CD14-positive monocyte (primary cell): Measurements from ENCODE around the gene HSP90AA1. TPM values are rescaled to one million over a fixed set of nuclear protein-coding genes. Genes with fewer than 3 reads are reported as not detected.

Experiments
- DNase-seq, 3 donors: peaks; one replicate each; pipeline ENCODE4 v3.0.0-alpha.2; 2011 to 2022
- H2AFZ ChIP-seq: 2 replicates; pipeline ENCODE4 v1.6.0; 2012; ENCODE audit warnings: mild to moderate bottlenecking, low read depth, low read length, inconsistent platforms; ENCODE audit not compliant: insufficient read depth, poor library complexity, severe bottlenecking
- H3K27ac ChIP-seq, 2 donors: 1 replicate in 1 of 2; 2 replicates in 1 of 2; pipeline ENCODE4 v1.5.1; 2012 to 2013; ENCODE audit warnings: low read length in 2 of 2, control low read depth in 1 of 2, inconsistent platforms in 1 of 2, low read depth in 1 of 2, mild to moderate bottlenecking in 1 of 2
- H3K27me3 ChIP-seq, 2 donors: one replicate each; pipeline versions ENCODE4 v1.6.0 to v1.6.1; 2011 to 2013; ENCODE audit warnings: low read length in 2 of 2; ENCODE audit not compliant: control insufficient read depth in 2 of 2, insufficient read depth in 2 of 2
- H3K36me3 ChIP-seq, 2 donors: replicated peaks in 1 of 2; 1 replicate in 1 of 2; 2 replicates in 1 of 2; pipeline versions ENCODE4 v1.5.1 to v1.6.1; 2012 to 2013; ENCODE audit warnings: low read length in 2 of 2, control low read depth in 1 of 2, inconsistent platforms in 1 of 2, mild to moderate bottlenecking in 1 of 2; ENCODE audit not compliant: insufficient read depth in 2 of 2, control insufficient read depth in 1 of 2
- H3K4me1 ChIP-seq, 2 donors: 1 replicate in 1 of 2; 2 replicates in 1 of 2; pipeline versions ENCODE4 v1.5.1 to v1.6.1; 2012 to 2013; ENCODE audit warnings: low read length in 2 of 2, control low read depth in 1 of 2, inconsistent platforms in 1 of 2, mild to moderate bottlenecking in 1 of 2, moderate library complexity in 1 of 2; ENCODE audit not compliant: insufficient read depth in 2 of 2, control insufficient read depth in 1 of 2
- H3K4me2 ChIP-seq: replicated peaks from 2 replicates; pipeline ENCODE3; 2012; ENCODE audit warnings: low read length, moderate library complexity, mild to moderate bottlenecking; ENCODE audit not compliant: poor library complexity, severe bottlenecking; ENCODE audit errors: extremely low read depth
- H3K4me3 ChIP-seq, 3 experiments: fragments of 200-600 bp in 1 of 3; sonication (generic) in 1 of 3; replicated peaks in 1 of 3; 1 replicate in 2 of 3; 2 replicates in 1 of 3; pipeline ENCODE4 v1.5.1; 2011 to 2013; ENCODE audit warnings: low read length in 3 of 3, mild to moderate bottlenecking in 3 of 3, control low read depth in 2 of 3, low read depth in 2 of 3, inconsistent platforms in 1 of 3, moderate library complexity in 1 of 3
- H3K79me2 ChIP-seq: 2 replicates; pipeline ENCODE4 v1.6.0; 2012; ENCODE audit warnings: mild to moderate bottlenecking, control low read depth, inconsistent platforms, low read length, moderate library complexity; ENCODE audit not compliant: insufficient read depth
- H3K9ac ChIP-seq: 2 replicates; pipeline ENCODE4 v1.6.0; 2017; ENCODE audit warnings: low read length, mild to moderate bottlenecking; ENCODE audit not compliant: insufficient read depth, poor library complexity, severe bottlenecking
- H3K9me3 ChIP-seq, 2 donors: replicated peaks in 1 of 2; 1 replicate in 1 of 2; 2 replicates in 1 of 2; pipeline versions ENCODE4 v1.5.1 to v1.6.1; 2012 to 2013; ENCODE audit warnings: low read length in 2 of 2, control low read depth in 1 of 2; ENCODE audit not compliant: control insufficient read depth in 1 of 2, insufficient read depth in 1 of 2
- H4K20me1 ChIP-seq: 2 replicates; pipeline ENCODE4 v1.6.0; 2012; ENCODE audit warnings: mild to moderate bottlenecking, low read length, control low read depth, moderate library complexity; ENCODE audit not compliant: insufficient read depth
- H3K27ac Mint-ChIP-seq, 7 donors: one replicate each; pipeline ENCODE4 v1.8.0; 2020; ENCODE audit warnings: mild to moderate bottlenecking in 7 of 7, mixed read lengths in 7 of 7, moderate library complexity in 6 of 7, inconsistent platforms in 2 of 7
- H3K27me3 Mint-ChIP-seq, 3 donors: one replicate each; pipeline ENCODE4 v1.8.0; 2021 to 2022; ENCODE audit warnings: low read depth in 3 of 3, mild to moderate bottlenecking in 3 of 3, mixed read lengths in 3 of 3, moderate library complexity in 3 of 3, inconsistent platforms in 1 of 3
- H3K36me3 Mint-ChIP-seq, 2 donors: one replicate each; pipeline ENCODE4 v1.8.0; 2020; ENCODE audit warnings: mixed read lengths in 2 of 2, inconsistent platforms in 1 of 2, mild to moderate bottlenecking in 1 of 2
- H3K4me1 Mint-ChIP-seq: one replicate; pipeline ENCODE4 v1.8.0; 2020; ENCODE audit warnings: mild to moderate bottlenecking, mixed read lengths
- H3K4me3 Mint-ChIP-seq, 2 donors: one replicate each; pipeline ENCODE4 v1.8.0; 2020; ENCODE audit warnings: mild to moderate bottlenecking in 2 of 2, mixed read lengths in 2 of 2, moderate library complexity in 1 of 2
- H3K9me3 Mint-ChIP-seq, 7 donors: one replicate each; pipeline ENCODE4 v1.8.0; 2020 to 2022; ENCODE audit warnings: mixed read lengths in 7 of 7, mild to moderate bottlenecking in 6 of 7, moderate library complexity in 6 of 7, inconsistent platforms in 2 of 7
- CTCF ChIP-seq: fragments of 200-600 bp; IDR thresholded peaks from one replicate; pipeline ENCODE4 v1.8.0; 2022; ENCODE audit warnings: antibody characterized with exemption, mild to moderate bottlenecking
- WGBS: methylation state at CpG from one replicate; pipeline ENCODE4 v1.1.5; 2013; ENCODE audit warnings: missing lambda C conversion rate; ENCODE audit not compliant: insufficient coverage; 5-methylcytosine and 5-hydroxymethylcytosine counted together
- intact Hi-C, 2 donors: fragments of 100-400 bp; cut with micrococcal nuclease; formaldehyde crosslinking; loops; one replicate each; pipeline versions ENCODE4 v1.15.0 to v1.15.1; 2023
- polyA plus RNA-seq, 3 donors: library from polyadenylated mRNA; depleted of rRNA in 1 of 3; unstranded in 2 of 3; stranded (reverse) in 1 of 3; fragments of 300-500 nt in 2 of 3; fragments of >200 nt in 1 of 3; fragmentation: Illumina TruSeq in 2 of 3; gene quantifications; 1 replicate in 2 of 3; 2 replicates in 1 of 3; pipeline ENCODE4 v1.2.3, GENCODE V29; 2012 to 2021

Gene HSP90AA1
- polyA plus RNA-seq, 3 donors = 149 to 211 (median 180) TPM

GRCh38 chr14:102126807-102127455 lies 40.1 kb upstream of the HSP90AA1 start:
- no peak overlapping the region for H3K27ac ChIP-seq
- H3K9me3 ChIP-seq = no peaks in the 10 kb centered on the region
- H3K4me3 Mint-ChIP-seq = no peak overlapping the region
- peaks cover 2 to 5% (median 3%) of the 10 kb centered on the region in 3 donors for H3K27me3 Mint-ChIP-seq
- no peak for TF ChIP-seq CTCF
- no peaks in the 10 kb centered on the region for H3K4me1 ChIP-seq
- DNase-seq = no peak
- no peak overlapping the region for H3K4me2 ChIP-seq
- intact Hi-C loops = no loop called here
- H4K20me1 ChIP-seq = no peaks in the 10 kb centered on the region
- H3K36me3 Mint-ChIP-seq = no peaks in the 10 kb centered on the region
- peaks cover 0 to 2% (median 0%) of the 10 kb centered on the region in 7 donors for H3K9me3 Mint-ChIP-seq
- WGBS = no CpG with 5 or more reads among the region's 5 CpGs
- no peaks in the 10 kb centered on the region for H3K27me3 ChIP-seq
- H3K79me2 ChIP-seq = no peaks in the 10 kb centered on the region
- H3K27ac Mint-ChIP-seq = no peak overlapping the region
- no peaks in the 10 kb centered on the region for H3K36me3 ChIP-seq
- H3K4me3 ChIP-seq = no peak overlapping the region
- H2AFZ ChIP-seq = no peak overlapping the region
- no peaks in the 10 kb centered on the region for H3K4me1 Mint-ChIP-seq
- no peak overlapping the region for H3K9ac ChIP-seq

DNA sequence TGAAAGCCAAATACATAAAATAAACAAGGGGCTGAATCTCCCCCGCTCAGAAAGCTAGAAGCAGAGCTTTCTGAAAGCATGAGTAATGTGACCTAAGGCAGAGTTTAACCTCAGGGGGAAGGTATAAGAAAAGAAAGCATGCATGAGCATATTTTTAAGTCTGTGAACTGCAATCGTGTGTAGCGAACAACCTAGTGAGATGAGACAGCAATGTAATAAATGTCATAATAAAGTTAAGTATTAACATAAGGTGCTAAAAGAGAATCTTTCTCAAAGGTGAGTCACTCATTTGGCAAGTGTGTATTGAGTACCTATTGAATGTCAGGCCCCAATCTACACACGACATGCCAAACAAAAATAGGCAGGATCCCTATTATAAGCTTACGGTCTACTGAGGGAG lies 38.7 kb upstream of the HSP90AA1 start:
- no peaks in the 10 kb centered on the region for H3K27me3 ChIP-seq
- H3K4me1 ChIP-seq = no peaks in the 10 kb centered on the region
- no peak overlapping the region for H3K9ac ChIP-seq
- no peaks in the 10 kb centered on the region for H3K4me1 Mint-ChIP-seq
- H3K4me2 ChIP-seq = no peak overlapping the region
- no peaks in the 10 kb centered on the region for H3K36me3 ChIP-seq
- no peak overlapping the region for H3K4me3 ChIP-seq
- H3K79me2 ChIP-seq = no peaks in the 10 kb centered on the region
- H3K27me3 Mint-ChIP-seq = peaks cover 2 to 5% (median 3%) of the 10 kb centered on the region in 3 donors
- no peaks in the 10 kb centered on the region for H3K9me3 ChIP-seq
- intact Hi-C loops = no loop called here
- WGBS = no CpG with 5 or more reads among the region's 5 CpGs
- H3K9me3 Mint-ChIP-seq = peaks cover 0 to 2% (median 0%) of the 10 kb centered on the region in 7 donors
- DNase-seq = no peak
- H3K27ac Mint-ChIP-seq = no peak overlapping the region
- H3K36me3 Mint-ChIP-seq = no peaks in the 10 kb centered on the region
- H4K20me1 ChIP-seq = no peaks in the 10 kb centered on the region
- no peak overlapping the region for H3K4me3 Mint-ChIP-seq
- no peak for TF ChIP-seq CTCF
- no peak overlapping the region for H2AFZ ChIP-seq
- no peak overlapping the region for H3K27ac ChIP-seq
